Brain microvascular endothelial cell (primary cell): ENCODE results near the gene DEF6.
"Not testable (repeated sequence)": the region's sequence is repeated elsewhere in the genome, so short reads cannot be mapped to it uniquely, and the experiment has no call there.

Experiments
- DNase-seq: peaks from one replicate; pipeline ENCODE4 v3.0.0-alpha.2; 2020
- H3K27ac ChIP-seq: fragments of 250-450 bp; sonication (Bioruptor Pico); 2 replicates; pipeline ENCODE4 v1.5.1; 2020; ENCODE audit warnings: mild to moderate bottlenecking, moderate library complexity
- H3K27me3 ChIP-seq: fragments of 250-450 bp; sonication (Bioruptor Pico); replicated peaks from 2 replicates; pipeline ENCODE4 v1.5.1; 2020; ENCODE audit warnings: mild to moderate bottlenecking
- H3K36me3 ChIP-seq: fragments of 250-450 bp; sonication (Bioruptor Pico); replicated peaks from 2 replicates; pipeline ENCODE4 v1.5.1; 2020; ENCODE audit warnings: mild to moderate bottlenecking
- H3K4me3 ChIP-seq: 2 replicates; pipeline ENCODE4 v1.5.1; 2011; ENCODE audit warnings: low read depth, mild to moderate bottlenecking, control low read depth, low read length, moderate library complexity
- CTCF ChIP-seq: IDR thresholded peaks from 2 replicates; pipeline ENCODE4 v1.5.1; 2011; ENCODE audit warnings: low read depth, mild to moderate bottlenecking, moderate library complexity, low read length, control low read depth, inconsistent platforms; ENCODE audit errors: missing control alignments
- in situ Hi-C: cut with HindIII; loops from 2 replicates; pipeline ENCODE4 v1.10.0; 2017; ENCODE audit warnings: low sequenced_read_pairs, low pct_ligation_motif_present

The DEF6 gene

GRCh38 chr6:35327349-35328027 is 29.9 kb downstream of the DEF6 start:
- no peak overlapping the region for H3K4me3 ChIP-seq
- in situ Hi-C loops = no loop called here
- H3K36me3 ChIP-seq = no peaks in the 10 kb centered on the region
- peaks cover 1% of the 10 kb centered on the region for H3K27me3 ChIP-seq
- DNase-seq = peak; percentile 56
- H3K27ac ChIP-seq = no peak overlapping the region
- TF ChIP-seq CTCF = peak; percentile 87

GRCh38 chr6:35328108-35328723 is 30.6 kb downstream of the DEF6 start:
- no peak overlapping the region for H3K4me3 ChIP-seq
- H3K27ac ChIP-seq = no peak overlapping the region
- peaks cover 6% of the 10 kb centered on the region for H3K27me3 ChIP-seq
- DNase-seq = no peak
- no peak for TF ChIP-seq CTCF
- H3K36me3 ChIP-seq = no peaks in the 10 kb centered on the region
- in situ Hi-C loops = no loop called here

GRCh38 chr6:35328965-35329364 is 31.3 kb downstream of the DEF6 start:
- H3K27me3 ChIP-seq, DNase-seq, in situ Hi-C loops, H3K27ac ChIP-seq, H3K4me3 ChIP-seq, H3K36me3 ChIP-seq: not testable (repeated sequence)

DNA sequence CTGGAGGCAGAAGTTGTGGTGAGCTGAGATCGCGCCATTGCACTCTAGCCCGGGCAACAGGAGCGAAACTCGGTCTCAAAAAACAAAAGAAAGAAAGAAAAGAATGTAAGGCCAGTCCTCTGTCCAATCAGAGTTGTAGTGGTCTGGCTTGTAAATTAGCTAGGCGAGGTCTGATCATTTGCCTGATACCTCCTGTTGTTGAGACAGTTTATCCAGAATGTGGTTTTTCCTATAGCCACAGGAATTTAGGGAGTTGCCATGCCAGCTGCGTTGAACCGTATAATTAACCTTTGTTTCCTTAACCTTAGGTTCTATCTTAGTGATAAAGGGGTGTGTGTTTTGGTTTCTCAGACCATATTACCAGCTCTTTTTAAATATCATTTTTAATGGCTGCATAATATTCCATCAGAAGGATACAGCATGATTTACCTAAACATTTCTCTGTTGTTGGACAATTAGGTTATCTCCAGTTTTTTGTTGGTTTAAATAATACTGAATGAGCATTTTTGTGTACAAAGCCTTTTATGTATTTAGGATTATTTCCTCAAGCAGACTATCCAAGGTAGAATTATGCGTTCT is 33.0 kb downstream of the DEF6 start:
- H3K27ac ChIP-seq = no peak overlapping the region
- TF ChIP-seq CTCF = no peak
- no peaks in the 10 kb centered on the region for H3K36me3 ChIP-seq
- H3K4me3 ChIP-seq = no peak overlapping the region
- DNase-seq = no peak
- in situ Hi-C loops = no loop called here
- H3K27me3 ChIP-seq = peaks cover 12% of the 10 kb centered on the region

DNA sequence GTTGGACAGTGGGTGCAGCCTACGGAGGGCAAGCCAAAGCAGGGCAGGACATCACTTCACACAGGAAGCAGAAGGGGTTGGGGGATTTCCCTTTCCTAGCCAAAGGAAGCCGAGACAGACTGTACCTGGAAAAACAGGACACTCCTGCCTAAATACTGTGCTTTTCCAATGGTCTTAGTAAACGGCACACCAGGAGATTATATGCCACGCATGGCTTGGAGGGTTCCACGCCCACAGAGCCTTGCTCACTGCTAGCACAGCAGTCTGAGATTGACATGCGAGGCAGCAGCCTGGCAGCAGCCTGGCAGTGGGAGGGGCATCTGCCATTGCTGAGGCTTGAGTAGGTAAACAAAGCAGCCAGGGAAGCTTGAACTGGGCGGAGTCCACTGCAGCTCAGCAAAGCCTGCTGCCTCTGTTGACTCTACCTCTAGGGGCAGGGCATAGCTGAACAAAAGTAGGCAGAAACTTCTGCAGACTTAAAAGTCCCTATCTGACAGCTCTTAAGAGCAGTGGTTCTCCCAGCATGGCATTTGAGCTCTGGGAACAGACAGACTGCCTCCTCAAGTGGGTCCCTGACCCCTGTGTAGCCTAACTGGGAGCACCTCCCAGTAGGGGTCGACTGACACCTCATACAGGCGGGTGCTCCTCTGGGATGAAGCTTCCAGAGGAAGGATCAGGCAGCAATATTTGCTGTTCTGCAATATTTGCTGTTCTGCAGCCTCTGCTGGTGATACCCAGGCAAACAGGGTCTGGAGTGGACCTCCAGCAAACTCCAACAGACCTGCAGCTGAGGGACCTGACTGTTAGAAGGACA is 34.7 kb downstream of the DEF6 start:
- H3K36me3 ChIP-seq, in situ Hi-C loops, H3K27ac ChIP-seq, DNase-seq, H3K4me3 ChIP-seq: not testable (repeated sequence)
- TF ChIP-seq CTCF = peak; percentile 31
- H3K27me3 ChIP-seq = peaks cover 12% of the 10 kb centered on the region

GRCh38 chr6:35341557-35341956 is 43.9 kb downstream of the DEF6 start:
- Histone ChIP-seq H3K27ac (no peak overlapping the region), H3K4me3 (no peak overlapping the region), H3K36me3 (peaks cover 5% of the 10 kb centered on the region), H3K27me3 (no peaks in the 10 kb centered on the region)
- in situ Hi-C loops = no loop called here
- no peak for TF ChIP-seq CTCF
- no peak for DNase-seq
